MCF 10A (cell line): Measurements from ENCODE around the gene CDKN1C. TPM values are rescaled to one million over a fixed set of nuclear protein-coding genes. Genes with fewer than 3 reads are reported as not detected.

Experiments
- BruUV-seq: library from RNA; stranded (reverse); fragments of 400-500 nt; replicated peaks from 2 replicates; lab custom pipeline; 2021; lab: Mats Ljungman, UMichigan
- CTCF ChIA-PET: fragments of 300-600 bp; sonication (Branson Sonifier 250); formaldehyde crosslinking; extraction: SDS; loops from one replicate; lab custom pipeline; 2021; ENCODE audit warnings: antibody characterized with exemption, inconsistent platforms; lab: Yijun Ruan, JAX
- POLR2A ChIA-PET: fragments of 300-600, 350-650 bp; sonication (Branson Sonifier 250); formaldehyde crosslinking; extraction: SDS; loops from one replicate; lab custom pipeline; 2020; ENCODE audit warnings: antibody characterized with exemption, inconsistent platforms; lab: Yijun Ruan, JAX
- DNase-seq: peaks from one replicate; pipeline ENCODE4 v3.0.0-alpha.2; 2018; ENCODE audit not compliant: unreplicated experiment
- H3K27ac Mint-ChIP-seq: one replicate; pipeline ENCODE4 v1.8.0; 2022; ENCODE audit warnings: mild to moderate bottlenecking, low read depth, mixed read lengths; ENCODE audit not compliant: unreplicated experiment
- H3K27me3 Mint-ChIP-seq: one replicate; pipeline ENCODE4 v1.8.0; 2022; ENCODE audit warnings: mixed read lengths; ENCODE audit not compliant: insufficient read depth, unreplicated experiment
- H3K36me3 Mint-ChIP-seq: one replicate; pipeline ENCODE4 v1.8.0; 2022; ENCODE audit warnings: mild to moderate bottlenecking, moderate library complexity, mixed read lengths; ENCODE audit not compliant: insufficient read depth, unreplicated experiment
- H3K4me1 Mint-ChIP-seq: one replicate; pipeline ENCODE4 v1.8.0; 2022; ENCODE audit warnings: mixed read lengths; ENCODE audit not compliant: insufficient read depth, unreplicated experiment
- H3K4me3 Mint-ChIP-seq: one replicate; pipeline ENCODE4 v1.8.0; 2022; ENCODE audit warnings: mild to moderate bottlenecking, moderate library complexity, mixed read lengths; ENCODE audit not compliant: unreplicated experiment
- H3K9me3 Mint-ChIP-seq: one replicate; pipeline ENCODE4 v1.8.0; 2022; ENCODE audit warnings: mixed read lengths; ENCODE audit not compliant: unreplicated experiment
- intact Hi-C: fragments of 100-400 bp; cut with micrococcal nuclease; formaldehyde crosslinking; loops from 2 replicates; pipeline ENCODE4 v1.14.1; 2022
- total RNA-seq: library from RNA; stranded (reverse); gene quantifications from 2 replicates; pipeline ENCODE4 v1.2.3, GENCODE V29; 2022
- TF ChIP-seq, protein P1 (sequence below): fragments of 200-600 bp; IDR thresholded peaks from one replicate; pipeline ENCODE4 v1.8.0; 2022; ENCODE audit warnings: antibody characterized with exemption, mild to moderate bottlenecking; ENCODE audit not compliant: unreplicated experiment

Gene CDKN1C
- total RNA-seq, 1 experiment from 2014 or later = 6.9 TPM

DNA sequence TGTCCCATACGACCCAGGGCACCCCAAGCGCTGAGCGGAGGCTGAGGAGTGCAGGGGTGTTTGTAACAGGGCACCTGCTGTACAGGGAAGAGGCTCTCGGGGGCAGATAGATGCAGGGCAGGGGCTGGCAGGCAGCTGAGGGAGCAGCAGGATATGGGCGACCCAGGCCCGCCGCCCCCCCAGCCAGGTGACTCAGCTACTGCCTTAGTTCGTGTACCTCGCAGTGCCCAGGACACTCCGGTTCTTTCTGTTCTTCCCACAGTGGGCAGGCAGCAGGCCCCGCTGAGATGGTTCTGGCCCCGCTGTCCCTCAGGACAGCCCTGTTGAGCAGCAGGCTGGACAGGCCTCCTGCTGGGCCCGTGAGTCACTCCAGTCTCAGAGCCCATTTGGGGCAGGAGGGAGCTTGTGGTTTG, 27.4 kb upstream of the CDKN1C start:
- Mint-ChIP-seq H3K9me3 (no peaks in the 10 kb centered on the region), H3K4me3 (peak overlapping the region; percentile 25), H3K27me3 (no peaks in the 10 kb centered on the region), H3K36me3 (no peaks in the 10 kb centered on the region), H3K4me1 (peaks cover 28% of the 10 kb centered on the region), H3K27ac (peak overlapping the region; percentile 54)
- POLR2A ChIA-PET = interaction anchor here (1.0 to 2.9 kb wide), 3 partner anchors 10 to 20 kb away, joined by 5 to 24 read pairs (median 13); partner anchors contain the start of gene PHLDA2
- DNase-seq = peak; percentile 60
- BruUV-seq = no TSS peak
- TF ChIP-seq, protein P1, sequence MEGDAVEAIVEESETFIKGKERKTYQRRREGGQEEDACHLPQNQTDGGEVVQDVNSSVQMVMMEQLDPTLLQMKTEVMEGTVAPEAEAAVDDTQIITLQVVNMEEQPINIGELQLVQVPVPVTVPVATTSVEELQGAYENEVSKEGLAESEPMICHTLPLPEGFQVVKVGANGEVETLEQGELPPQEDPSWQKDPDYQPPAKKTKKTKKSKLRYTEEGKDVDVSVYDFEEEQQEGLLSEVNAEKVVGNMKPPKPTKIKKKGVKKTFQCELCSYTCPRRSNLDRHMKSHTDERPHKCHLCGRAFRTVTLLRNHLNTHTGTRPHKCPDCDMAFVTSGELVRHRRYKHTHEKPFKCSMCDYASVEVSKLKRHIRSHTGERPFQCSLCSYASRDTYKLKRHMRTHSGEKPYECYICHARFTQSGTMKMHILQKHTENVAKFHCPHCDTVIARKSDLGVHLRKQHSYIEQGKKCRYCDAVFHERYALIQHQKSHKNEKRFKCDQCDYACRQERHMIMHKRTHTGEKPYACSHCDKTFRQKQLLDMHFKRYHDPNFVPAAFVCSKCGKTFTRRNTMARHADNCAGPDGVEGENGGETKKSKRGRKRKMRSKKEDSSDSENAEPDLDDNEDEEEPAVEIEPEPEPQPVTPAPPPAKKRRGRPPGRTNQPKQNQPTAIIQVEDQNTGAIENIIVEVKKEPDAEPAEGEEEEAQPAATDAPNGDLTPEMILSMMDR = no peak
- CTCF ChIA-PET = interaction anchor here (0.6 to 2.1 kb wide), 3 partner anchors 17 to 113 kb away, joined by 4 to 16 read pairs (median 4); partner anchors contain the start of gene PHLDA2
- intact Hi-C loops = no loop called here

- Mint-ChIP-seq H3K4me3 (peak overlapping the region; percentile 25), H3K36me3 (no peaks in the 10 kb centered on the region), H3K27ac (no peak overlapping the region), H3K9me3 (no peaks in the 10 kb centered on the region), H3K4me1 (peaks cover 28% of the 10 kb centered on the region), H3K27me3 (no peaks in the 10 kb centered on the region)
- intact Hi-C loops = no loop called here
- DNase-seq = peak; percentile 96
- ChIA-PET CTCF (interaction anchor here (0.6 to 2.1 kb wide), 4 partner anchors 17 to 381 kb away, joined by 4 to 16 read pairs (median 4); partner anchors contain the start of gene PHLDA2), POLR2A (interaction anchor here (1.0 to 2.9 kb wide), 3 partner anchors 9 to 21 kb away, joined by 5 to 24 read pairs (median 13); partner anchors contain the start of gene PHLDA2)
- TF ChIP-seq, protein P1 = no peak
- no TSS peak for BruUV-seq
These were observed 26.9 kb upstream of the CDKN1C start for GRCh38 chr11:2912498-2912897.

- ChIA-PET CTCF (interaction anchor here (0.6 to 2.1 kb wide), 5 partner anchors 9 to 381 kb away, joined by 3 to 16 read pairs (median 4); partner anchors contain the start of gene PHLDA2), POLR2A (interaction anchor here (1.1 to 2.9 kb wide), 4 partner anchors 9 to 21 kb away, joined by 3 to 24 read pairs (median 10); partner anchors contain the start of gene PHLDA2)
- Mint-ChIP-seq H3K27ac (no peak overlapping the region), H3K27me3 (no peaks in the 10 kb centered on the region), H3K4me3 (no peak overlapping the region), H3K4me1 (peaks cover 28% of the 10 kb centered on the region), H3K36me3 (no peaks in the 10 kb centered on the region), H3K9me3 (no peaks in the 10 kb centered on the region)
- intact Hi-C loops = no loop called here
- DNase-seq = peak; percentile 57
- TF ChIP-seq, protein P1 = no peak
- no TSS peak for BruUV-seq
These were observed 26.3 kb upstream of the CDKN1C start for GRCh38 chr11:2911785-2912391.

- no peak for DNase-seq
- no peaks in the 10 kb centered on the region for H3K36me3 Mint-ChIP-seq
- H3K9me3 Mint-ChIP-seq = no peaks in the 10 kb centered on the region
- no peak overlapping the region for H3K4me3 Mint-ChIP-seq
- POLR2A ChIA-PET = interaction anchor here (1.1 to 2.9 kb wide), 4 partner anchors 8 to 22 kb away, joined by 3 to 24 read pairs (median 10); partner anchors contain the start of gene PHLDA2
- no peaks in the 10 kb centered on the region for H3K27me3 Mint-ChIP-seq
- intact Hi-C loops = no loop called here
- H3K27ac Mint-ChIP-seq = no peak overlapping the region
- no TSS peak for BruUV-seq
- CTCF ChIA-PET = interaction anchor here (0.6 to 2.1 kb wide), 4 partner anchors 8 to 34 kb away, joined by 3 to 16 read pairs (median 4); partner anchors contain the start of gene PHLDA2
- peaks cover 28% of the 10 kb centered on the region for H3K4me1 Mint-ChIP-seq
- TF ChIP-seq, protein P1 = no peak
These were observed 25.7 kb upstream of the CDKN1C start for GRCh38 chr11:2911088-2911784.
